Myocyte (in vitro differentiated cells): ENCODE measurements around the gene SMYD3. TPM values are rescaled to one million over a fixed set of nuclear protein-coding genes. Genes with fewer than 3 reads are reported as not detected.
"Not testable (repeated sequence)": the region's sequence is repeated elsewhere in the genome, so short reads cannot be mapped to it uniquely, and the experiment has no call there.

Source experiments
- DNase-seq: peaks from one replicate; pipeline ENCODE4 v3.0.0-alpha.2; 2012; ENCODE audit warnings: low read depth
- total RNA-seq: library from RNA; depleted of rRNA; stranded (reverse); fragments of >200 nt; gene quantifications from 2 replicates; pipeline ENCODE4 v1.2.3, GENCODE V29; 2014

The SMYD3 gene
- total RNA-seq, 1 donor from 2014 or later: 18.7 TPM

- DNase-seq: no peak
These were observed 429.6 kb downstream of the SMYD3 start for GRCh38 chr1:246077476-246077875.

- DNase-seq: no peak
These were observed 432.7 kb downstream of the SMYD3 start for GRCh38 chr1:246074421-246074820.

- no peak for DNase-seq
These were observed 434.6 kb downstream of the SMYD3 start for GRCh38 chr1:246072456-246072955.

GRCh38 chr1:246071981-246072380, 435.1 kb downstream of the SMYD3 start:
- DNase-seq: not testable (repeated sequence)

- DNase-seq: not testable (repeated sequence)
These were observed 435.5 kb downstream of the SMYD3 start for GRCh38 chr1:246071561-246071960.

GRCh38 chr1:246069581-246069980, 437.5 kb downstream of the SMYD3 start:
- peak; percentile 61 for DNase-seq

- DNase-seq: no peak
These were observed 438.2 kb downstream of the SMYD3 start for GRCh38 chr1:246068619-246069509.

GRCh38 chr1:246068217-246068512, 438.9 kb downstream of the SMYD3 start:
- DNase-seq: no peak

GRCh38 chr1:246067432-246068216, 439.5 kb downstream of the SMYD3 start:
- peak; percentile 4 for DNase-seq

- no peak for DNase-seq
These were observed 440.5 kb downstream of the SMYD3 start for GRCh38 chr1:246066573-246066972.

- no peak for DNase-seq
These were observed 441.5 kb downstream of the SMYD3 start for GRCh38 chr1:246065592-246065991.

- no peak for DNase-seq
These were observed 442.2 kb downstream of the SMYD3 start for GRCh38 chr1:246064891-246065290.

GRCh38 chr1:246063013-246063616, 444.0 kb downstream of the SMYD3 start:
- DNase-seq: no peak

GRCh38 chr1:246058466-246058865, 448.6 kb downstream of the SMYD3 start:
- peak; percentile 16 for DNase-seq

GRCh38 chr1:246052603-246053002, 454.5 kb downstream of the SMYD3 start:
- DNase-seq: no peak

GRCh38 chr1:246051909-246052518, 455.1 kb downstream of the SMYD3 start:
- no peak for DNase-seq

- no peak for DNase-seq
These were observed 458.4 kb downstream of the SMYD3 start for GRCh38 chr1:246048693-246049092.

GRCh38 chr1:246043556-246043955, 463.5 kb downstream of the SMYD3 start:
- no peak for DNase-seq

- no peak for DNase-seq
These were observed 465.7 kb downstream of the SMYD3 start for GRCh38 chr1:246041360-246041759.

GRCh38 chr1:246040200-246040890, 466.7 kb downstream of the SMYD3 start:
- DNase-seq: no peak

- no peak for DNase-seq
These were observed 467.5 kb downstream of the SMYD3 start for GRCh38 chr1:246039584-246039983.
